ENCODE data around the gene OR13C5.
A peak's percentile ranks its signal among the peaks of the same experiment; 100 is the strongest.
"Not testable (repeated sequence)": the region's sequence is repeated elsewhere in the genome, so short reads cannot be mapped to it uniquely, and the experiment has no call there.

Gene OR13C5

GRCh38 chr9:104608336-104608735, 9.1 kb upstream of the OR13C5 start:
- 67% methylated on average over 1 of the region's 1 CpG for WGBS (ENCODE audit: insufficient coverage)
- Histone ChIP-seq H3K9me3 (ENCODE audit: control extremely low read depth in 1 of 5, control insufficient read depth in 4 of 5, insufficient read depth in 2 of 5, low read depth in 1 of 5, low read length in 4 of 5) (no peaks in the 10 kb centered on the region), H3K4me3 (ENCODE audit: control insufficient read depth in 1 of 7, extremely low read depth in 1 of 7, insufficient read depth in 4 of 7, low read depth in 2 of 7, low read length in 6 of 7) (no peak overlapping the region), H3K4me1 (ENCODE audit: control extremely low read depth in 1 of 4, control insufficient read depth in 4 of 4, insufficient read depth in 4 of 4, low read length in 3 of 4) (no peaks in the 10 kb centered on the region), H3K27me3 (replicated peaks in 2 of 5; ENCODE audit: control insufficient read depth in 4 of 5, insufficient read depth in 5 of 5, low read length in 4 of 5) (no peaks in the 10 kb centered on the region), H3K36me3 (ENCODE audit: control insufficient read depth in 4 of 4, insufficient read depth in 4 of 4, low read length in 3 of 4) (no peaks in the 10 kb centered on the region), H3K27ac (ENCODE audit: insufficient read depth in 1 of 2, low read depth in 1 of 2, low read length in 2 of 2, poor library complexity in 1 of 2, severe bottlenecking in 2 of 2) (no peak overlapping the region)
- CTCF ChIA-PET: no interaction called here
- peak; percentile 2 to 13 (median 10) for DNase-seq
- POLR2A ChIA-PET: no interaction called here

- no peak overlapping the region for H3K27ac ChIP-seq (ENCODE audit: insufficient read depth in 1 of 2, low read depth in 1 of 2, low read length in 2 of 2, poor library complexity in 1 of 2, severe bottlenecking in 2 of 2)
- no peaks in the 10 kb centered on the region for H3K4me1 ChIP-seq (ENCODE audit: control extremely low read depth in 1 of 4, control insufficient read depth in 4 of 4, insufficient read depth in 4 of 4, low read length in 3 of 4)
- H3K4me3 ChIP-seq (ENCODE audit: control insufficient read depth in 1 of 7, extremely low read depth in 1 of 7, insufficient read depth in 4 of 7, low read depth in 2 of 7, low read length in 6 of 7): no peak overlapping the region
- DNase-seq: no peak
- no peaks in the 10 kb centered on the region for H3K9me3 ChIP-seq (ENCODE audit: control extremely low read depth in 1 of 5, control insufficient read depth in 4 of 5, insufficient read depth in 2 of 5, low read depth in 1 of 5, low read length in 4 of 5)
- no peaks in the 10 kb centered on the region for H3K27me3 ChIP-seq (replicated peaks in 2 of 5; ENCODE audit: control insufficient read depth in 4 of 5, insufficient read depth in 5 of 5, low read length in 4 of 5)
- ChIA-PET POLR2A (no interaction called here), CTCF (no interaction called here)
- WGBS (ENCODE audit: insufficient coverage): 100% methylated on average over 2 of the region's 2 CpGs
- no peaks in the 10 kb centered on the region for H3K36me3 ChIP-seq (ENCODE audit: control insufficient read depth in 4 of 4, insufficient read depth in 4 of 4, low read length in 3 of 4)
These were observed 6.9 kb upstream of the OR13C5 start for GRCh38 chr9:104606152-104606551.

GRCh38 chr9:104605527-104605926, 6.3 kb upstream of the OR13C5 start, which contains the start of gene OR13C2:
OR13C2 (minus strand) TSS chr9:104605627; CDS start chr9:104605627, 0 bp downstream.
- H3K27ac ChIP-seq (ENCODE audit: insufficient read depth in 1 of 2, low read depth in 1 of 2, low read length in 2 of 2, poor library complexity in 1 of 2, severe bottlenecking in 2 of 2); H3K36me3 ChIP-seq (ENCODE audit: control insufficient read depth in 4 of 4, insufficient read depth in 4 of 4, low read length in 3 of 4); H3K9me3 ChIP-seq (ENCODE audit: control extremely low read depth in 1 of 5, control insufficient read depth in 4 of 5, insufficient read depth in 2 of 5, low read depth in 1 of 5, low read length in 4 of 5); H3K4me1 ChIP-seq (ENCODE audit: control extremely low read depth in 1 of 4, control insufficient read depth in 4 of 4, insufficient read depth in 4 of 4, low read length in 3 of 4); H3K27me3 ChIP-seq (replicated peaks in 2 of 5; ENCODE audit: control insufficient read depth in 4 of 5, insufficient read depth in 5 of 5, low read length in 4 of 5); CTCF ChIA-PET; POLR2A ChIA-PET; DNase-seq; H3K4me3 ChIP-seq (ENCODE audit: control insufficient read depth in 1 of 7, extremely low read depth in 1 of 7, insufficient read depth in 4 of 7, low read depth in 2 of 7, low read length in 6 of 7): not testable (repeated sequence)
- no CpG with 5 or more reads among the region's 1 CpG for WGBS (ENCODE audit: insufficient coverage)

GRCh38 chr9:104604801-104605200, 5.6 kb upstream of the OR13C5 start:
- Histone ChIP-seq H3K9me3 (ENCODE audit: control extremely low read depth in 1 of 5, control insufficient read depth in 4 of 5, insufficient read depth in 2 of 5, low read depth in 1 of 5, low read length in 4 of 5) (no peaks in the 10 kb centered on the region), H3K4me1 (ENCODE audit: control extremely low read depth in 1 of 4, control insufficient read depth in 4 of 4, insufficient read depth in 4 of 4, low read length in 3 of 4) (no peaks in the 10 kb centered on the region), H3K27me3 (replicated peaks in 2 of 5; ENCODE audit: control insufficient read depth in 4 of 5, insufficient read depth in 5 of 5, low read length in 4 of 5) (no peaks in the 10 kb centered on the region), H3K36me3 (ENCODE audit: control insufficient read depth in 4 of 4, insufficient read depth in 4 of 4, low read length in 3 of 4) (no peaks in the 10 kb centered on the region), H3K4me3 (ENCODE audit: control insufficient read depth in 1 of 7, extremely low read depth in 1 of 7, insufficient read depth in 4 of 7, low read depth in 2 of 7, low read length in 6 of 7) (no peak overlapping the region), H3K27ac (ENCODE audit: insufficient read depth in 1 of 2, low read depth in 1 of 2, low read length in 2 of 2, poor library complexity in 1 of 2, severe bottlenecking in 2 of 2) (no peak overlapping the region)
- no peak for DNase-seq
- ChIA-PET POLR2A (no interaction called here), CTCF (no interaction called here)
- WGBS (ENCODE audit: insufficient coverage): 85% methylated on average over 3 of the region's 3 CpGs

- H3K27me3 ChIP-seq (replicated peaks in 2 of 5; ENCODE audit: control insufficient read depth in 4 of 5, insufficient read depth in 5 of 5, low read length in 4 of 5); POLR2A ChIA-PET; H3K4me1 ChIP-seq (ENCODE audit: control extremely low read depth in 1 of 4, control insufficient read depth in 4 of 4, insufficient read depth in 4 of 4, low read length in 3 of 4); H3K27ac ChIP-seq (ENCODE audit: insufficient read depth in 1 of 2, low read depth in 1 of 2, low read length in 2 of 2, poor library complexity in 1 of 2, severe bottlenecking in 2 of 2); H3K4me3 ChIP-seq (ENCODE audit: control insufficient read depth in 1 of 7, extremely low read depth in 1 of 7, insufficient read depth in 4 of 7, low read depth in 2 of 7, low read length in 6 of 7); H3K9me3 ChIP-seq (ENCODE audit: control extremely low read depth in 1 of 5, control insufficient read depth in 4 of 5, insufficient read depth in 2 of 5, low read depth in 1 of 5, low read length in 4 of 5); H3K36me3 ChIP-seq (ENCODE audit: control insufficient read depth in 4 of 4, insufficient read depth in 4 of 4, low read length in 3 of 4); DNase-seq: not testable (repeated sequence)
- CTCF ChIA-PET: interaction anchor here (0.6 kb wide), 1 partner anchor 17 kb away, joined by 4 read pairs; no protein-coding TSS in a partner anchor
- WGBS (ENCODE audit: insufficient coverage): 45% methylated on average over 1 of the region's 3 CpGs
These were observed 464 bp downstream of the OR13C5 start for GRCh38 chr9:104598749-104599148.

- Histone ChIP-seq H3K27me3 (replicated peaks in 2 of 5; ENCODE audit: control insufficient read depth in 4 of 5, insufficient read depth in 5 of 5, low read length in 4 of 5) (no peaks in the 10 kb centered on the region), H3K9me3 (ENCODE audit: control extremely low read depth in 1 of 5, control insufficient read depth in 4 of 5, insufficient read depth in 2 of 5, low read depth in 1 of 5, low read length in 4 of 5) (no peaks in the 10 kb centered on the region), H3K4me1 (ENCODE audit: control extremely low read depth in 1 of 4, control insufficient read depth in 4 of 4, insufficient read depth in 4 of 4, low read length in 3 of 4) (no peaks in the 10 kb centered on the region), H3K4me3 (ENCODE audit: control insufficient read depth in 1 of 7, extremely low read depth in 1 of 7, insufficient read depth in 4 of 7, low read depth in 2 of 7, low read length in 6 of 7) (no peak overlapping the region), H3K27ac (ENCODE audit: insufficient read depth in 1 of 2, low read depth in 1 of 2, low read length in 2 of 2, poor library complexity in 1 of 2, severe bottlenecking in 2 of 2) (no peak overlapping the region), H3K36me3 (ENCODE audit: control insufficient read depth in 4 of 4, insufficient read depth in 4 of 4, low read length in 3 of 4) (no peaks in the 10 kb centered on the region)
- ChIA-PET CTCF (no interaction called here), POLR2A (no interaction called here)
- no CpG with 5 or more reads among the region's 1 CpG for WGBS (ENCODE audit: insufficient coverage)
- DNase-seq: no peak
These were observed 9.6 kb downstream of the OR13C5 start for GRCh38 chr9:104589626-104590025.

DNA sequence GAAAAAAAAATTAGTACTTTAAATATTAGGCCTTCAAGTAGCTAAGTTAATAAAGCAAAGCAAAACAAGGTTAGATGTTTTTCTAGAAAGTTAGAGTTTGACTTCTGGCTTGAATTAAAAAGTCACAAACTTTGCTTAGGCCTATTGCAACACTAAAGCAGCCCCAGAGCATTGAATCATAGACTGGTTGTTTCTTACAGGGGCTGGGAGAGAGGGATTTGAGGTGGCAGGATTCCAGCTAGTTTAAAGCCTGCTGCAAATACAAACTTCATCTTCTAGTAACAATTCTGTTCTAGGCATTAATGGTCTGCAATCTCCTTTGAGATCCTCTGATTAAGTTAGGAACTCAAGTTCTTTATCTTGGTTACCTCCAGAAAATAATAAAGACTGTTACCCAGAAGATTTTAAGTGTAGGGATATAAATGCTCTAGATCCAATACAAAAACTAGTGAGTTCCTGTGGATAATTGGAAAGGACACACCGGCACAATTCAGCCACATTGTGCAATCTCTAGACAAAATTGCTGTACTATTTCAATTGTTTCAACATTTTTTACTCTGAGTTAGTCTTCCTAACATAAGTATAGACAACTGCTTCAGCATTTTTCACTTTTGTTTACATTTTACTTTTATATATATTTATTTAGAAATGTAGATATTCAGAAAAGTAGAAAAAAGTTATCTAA, 12.6 kb downstream of the OR13C5 start:
- Histone ChIP-seq H3K4me3 (ENCODE audit: control insufficient read depth in 1 of 7, extremely low read depth in 1 of 7, insufficient read depth in 4 of 7, low read depth in 2 of 7, low read length in 6 of 7) (no peak overlapping the region), H3K4me1 (ENCODE audit: control extremely low read depth in 1 of 4, control insufficient read depth in 4 of 4, insufficient read depth in 4 of 4, low read length in 3 of 4) (no peaks in the 10 kb centered on the region), H3K27ac (ENCODE audit: insufficient read depth in 1 of 2, low read depth in 1 of 2, low read length in 2 of 2, poor library complexity in 1 of 2, severe bottlenecking in 2 of 2) (no peak overlapping the region), H3K27me3 (replicated peaks in 2 of 5; ENCODE audit: control insufficient read depth in 4 of 5, insufficient read depth in 5 of 5, low read length in 4 of 5) (no peaks in the 10 kb centered on the region), H3K36me3 (ENCODE audit: control insufficient read depth in 4 of 4, insufficient read depth in 4 of 4, low read length in 3 of 4) (no peaks in the 10 kb centered on the region), H3K9me3 (ENCODE audit: control extremely low read depth in 1 of 5, control insufficient read depth in 4 of 5, insufficient read depth in 2 of 5, low read depth in 1 of 5, low read length in 4 of 5) (no peaks in the 10 kb centered on the region)
- no peak for DNase-seq
- 100% methylated on average over 1 of the region's 1 CpG for WGBS (ENCODE audit: insufficient coverage)
- POLR2A ChIA-PET: no interaction called here
- CTCF ChIA-PET: no interaction called here
